Gastrocnemius medialis (tissue), 4 donors: ENCODE measurements around the gene ZNF207.

ENCODE experiments used
- POLR2A ChIP-seq, 2 donors: fragments of 450-650 bp; IDR thresholded peaks; one replicate each; pipeline ENCODE4 v1.6.1; 2017; ENCODE audit warnings: antibody characterized with exemption in 2 of 2, mild to moderate bottlenecking in 2 of 2, moderate library complexity in 2 of 2
- TF ChIP-seq, protein P1 (sequence below), 5 experiments: fragments of 450-650 bp in 3 of 5; fragments of 200-600 bp in 2 of 5; sonication (generic) in 2 of 5; IDR thresholded peaks in 4 of 5; conservative IDR thresholded peaks in 1 of 5; 1 replicate in 4 of 5; 2 replicates in 1 of 5; pipeline ENCODE4 v1.5.1; 2016 to 2019; ENCODE audit warnings: antibody characterized with exemption in 5 of 5, mild to moderate bottlenecking in 3 of 5, moderate library complexity in 3 of 5

DNA sequence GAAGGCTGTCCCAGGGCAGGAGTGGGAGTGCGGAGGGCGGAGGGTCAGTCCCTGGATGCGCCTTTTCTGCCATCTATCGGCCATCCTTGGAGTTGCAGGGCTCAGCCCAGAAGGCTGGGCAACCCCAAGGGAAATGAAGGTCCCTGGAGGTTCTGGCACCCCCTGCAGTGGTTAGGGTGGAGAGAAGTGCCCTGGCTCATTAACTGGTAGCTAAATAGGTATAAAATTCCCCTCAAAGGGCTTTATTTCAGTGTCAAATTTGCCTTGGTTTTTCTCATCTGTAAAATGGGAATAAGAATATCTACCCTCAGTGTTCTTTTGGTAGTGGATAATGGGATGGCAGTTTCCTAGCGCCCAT is 30.4 kb upstream of the ZNF207 start:
- TF ChIP-seq, protein P1, sequence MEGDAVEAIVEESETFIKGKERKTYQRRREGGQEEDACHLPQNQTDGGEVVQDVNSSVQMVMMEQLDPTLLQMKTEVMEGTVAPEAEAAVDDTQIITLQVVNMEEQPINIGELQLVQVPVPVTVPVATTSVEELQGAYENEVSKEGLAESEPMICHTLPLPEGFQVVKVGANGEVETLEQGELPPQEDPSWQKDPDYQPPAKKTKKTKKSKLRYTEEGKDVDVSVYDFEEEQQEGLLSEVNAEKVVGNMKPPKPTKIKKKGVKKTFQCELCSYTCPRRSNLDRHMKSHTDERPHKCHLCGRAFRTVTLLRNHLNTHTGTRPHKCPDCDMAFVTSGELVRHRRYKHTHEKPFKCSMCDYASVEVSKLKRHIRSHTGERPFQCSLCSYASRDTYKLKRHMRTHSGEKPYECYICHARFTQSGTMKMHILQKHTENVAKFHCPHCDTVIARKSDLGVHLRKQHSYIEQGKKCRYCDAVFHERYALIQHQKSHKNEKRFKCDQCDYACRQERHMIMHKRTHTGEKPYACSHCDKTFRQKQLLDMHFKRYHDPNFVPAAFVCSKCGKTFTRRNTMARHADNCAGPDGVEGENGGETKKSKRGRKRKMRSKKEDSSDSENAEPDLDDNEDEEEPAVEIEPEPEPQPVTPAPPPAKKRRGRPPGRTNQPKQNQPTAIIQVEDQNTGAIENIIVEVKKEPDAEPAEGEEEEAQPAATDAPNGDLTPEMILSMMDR (IDR thresholded peaks at IDR 0.05 in 4 of 5, conservative IDR thresholded peaks at IDR 0.05 in 1 of 5) = peak; percentile 77 to 93 (median 80)
- TF ChIP-seq POLR2A (IDR thresholded peaks at IDR 0.05) = no peak
